ENCODE measurements around the gene RUNDC1. TPM values are rescaled to one million over a fixed set of nuclear protein-coding genes. Genes with fewer than 3 reads are reported as not detected.

RUNDC1 gene
- polyA plus RNA-seq, 4 donors: 15.4 to 17.0 (median 15.8) TPM

- peak in 1 of 4 donors; percentile 29 for DNase-seq (ENCODE audit: low read depth in 4 of 4, low spot score in 3 of 4)
These were observed 53.9 kb downstream of the RUNDC1 start for GRCh38 chr17:43033948-43034881.

GRCh38 chr17:43034894-43035293 is 54.5 kb downstream of the RUNDC1 start:
- no peak for DNase-seq (ENCODE audit: low read depth in 4 of 4, low spot score in 3 of 4)

- no peak for DNase-seq (ENCODE audit: low read depth in 4 of 4, low spot score in 3 of 4)
These were observed 59.3 kb downstream of the RUNDC1 start for GRCh38 chr17:43039646-43040045.

- DNase-seq (ENCODE audit: low read depth in 4 of 4, low spot score in 3 of 4): no peak
These were observed 60.3 kb downstream of the RUNDC1 start for GRCh38 chr17:43040655-43041054.

GRCh38 chr17:43042025-43042628 is 61.8 kb downstream of the RUNDC1 start:
- DNase-seq (ENCODE audit: low read depth in 4 of 4, low spot score in 3 of 4): no peak

Other genes starting within 250 kb of the RUNDC1 start
- 10 to 100 TPM; 37.0 to 50.2 (median 45.4) TPM for gene EZH1, start 235.5 kb upstream of the RUNDC1 start, polyA plus RNA-seq (ENCODE audit: insufficient read length in 4 of 4)
- gene RAMP2, start 219.3 kb upstream of the RUNDC1 start, polyA plus RNA-seq (ENCODE audit: insufficient read length in 4 of 4): 100 to 1,000 TPM; 104 to 113 (median 110) TPM
- 10 to 100 TPM; 85.0 to 90.7 (median 88.9) TPM for gene VPS25, start 207.1 kb upstream of the RUNDC1 start, polyA plus RNA-seq (ENCODE audit: insufficient read length in 4 of 4)
- gene WNK4, start 200.0 kb upstream of the RUNDC1 start, polyA plus RNA-seq (ENCODE audit: insufficient read length in 4 of 4): 10 to 100 TPM; 11.3 to 14.7 (median 12.2) TPM
- 100 to 1,000 TPM; 166 to 178 (median 172) TPM for gene COA3, start 181.9 kb upstream of the RUNDC1 start, polyA plus RNA-seq (ENCODE audit: insufficient read length in 4 of 4)
- gene CNTD1, start 181.7 kb upstream of the RUNDC1 start, polyA plus RNA-seq (ENCODE audit: insufficient read length in 4 of 4): 1 to 10 TPM; 1.7 to 3.1 (median 2.0) TPM
- 10 to 100 TPM; 64.8 to 78.0 (median 69.2) TPM for gene BECN1, start 156.3 kb upstream of the RUNDC1 start, polyA plus RNA-seq (ENCODE audit: insufficient read length in 4 of 4)
- 100 to 1,000 TPM; 107 to 121 (median 119) TPM for gene PSME3, start 147.2 kb upstream of the RUNDC1 start, polyA plus RNA-seq (ENCODE audit: insufficient read length in 4 of 4)
- gene AOC2, start 136.0 kb upstream of the RUNDC1 start, polyA plus RNA-seq (ENCODE audit: insufficient read length in 4 of 4): 1 to 10 TPM in 3 of 4 donors, under 1 TPM in 1; 0.83 to 1.2 (median 1.2) TPM
- gene AOC3, start 129.4 kb upstream of the RUNDC1 start, polyA plus RNA-seq (ENCODE audit: insufficient read length in 4 of 4): 1 to 10 TPM; 5.3 to 7.5 (median 6.5) TPM
- gene G6PC1, start 79.8 kb upstream of the RUNDC1 start, polyA plus RNA-seq (ENCODE audit: insufficient read length in 4 of 4): 1 to 10 TPM; 4.2 to 7.6 (median 4.9) TPM
- 10 to 100 TPM; 47.6 to 56.2 (median 52.2) TPM for gene AARSD1, start 16.1 kb upstream of the RUNDC1 start, polyA plus RNA-seq (ENCODE audit: insufficient read length in 4 of 4)
- gene PTGES3L, start 485 bp upstream of the RUNDC1 start, polyA plus RNA-seq (ENCODE audit: insufficient read length in 4 of 4): 1 to 10 TPM; 2.1 to 2.4 (median 2.2) TPM
- gene RPL27, start 17.9 kb downstream of the RUNDC1 start, polyA plus RNA-seq (ENCODE audit: insufficient read length in 4 of 4): 1,000 to 10,000 TPM; 1,352 to 1,628 (median 1,460) TPM
- 10 to 100 TPM in 3 of 4 donors, 1 to 10 TPM in 1; 7.8 to 13.5 (median 10.6) TPM for gene IFI35, start 26.2 kb downstream of the RUNDC1 start, polyA plus RNA-seq (ENCODE audit: insufficient read length in 4 of 4)
- gene VAT1, start 41.8 kb downstream of the RUNDC1 start, polyA plus RNA-seq (ENCODE audit: insufficient read length in 4 of 4): 100 to 1,000 TPM; 112 to 143 (median 120) TPM
- 1 to 10 TPM; 2.9 to 3.8 (median 3.6) TPM for gene RND2, start 44.7 kb downstream of the RUNDC1 start, polyA plus RNA-seq (ENCODE audit: insufficient read length in 4 of 4)
- 10 to 100 TPM; 13.0 to 16.1 (median 15.5) TPM for gene BRCA1, start 144.8 kb downstream of the RUNDC1 start, polyA plus RNA-seq (ENCODE audit: insufficient read length in 4 of 4)
- gene NBR1, start 190.6 kb downstream of the RUNDC1 start, polyA plus RNA-seq (ENCODE audit: insufficient read length in 4 of 4): 100 to 1,000 TPM; 111 to 136 (median 130) TPM
- 10 to 100 TPM; 13.6 to 20.1 (median 14.1) TPM for gene TMEM106A, start 231.3 kb downstream of the RUNDC1 start, polyA plus RNA-seq (ENCODE audit: insufficient read length in 4 of 4)
- 1 to 10 TPM; 6.2 to 9.3 (median 7.2) TPM for gene CCDC200, start 248.1 kb downstream of the RUNDC1 start, polyA plus RNA-seq (ENCODE audit: insufficient read length in 4 of 4)

Measured in right renal pelvis (tissue), 4 donors.